Measurements from ENCODE around the gene HECA. TPM values are rescaled to one million over a fixed set of nuclear protein-coding genes. Genes with fewer than 3 reads are reported as not detected.

Gene HECA
- polyA plus RNA-seq, 1 of the 3 experiments (the other 2 are of a cell fraction): 1.6 TPM

- POLR2A ChIA-PET: no interaction called here
- H3K9me3 ChIP-seq: no peaks in the 10 kb centered on the region
- no peak overlapping the region for H3K4me2 ChIP-seq
- WGBS (ENCODE audit: low lambda C conversion rate): 5% methylated on average over 4 of the region's 4 CpGs
- no peaks in the 10 kb centered on the region for H3K9me2 ChIP-seq
- TF ChIP-seq FOXJ3 (CRISPR knock-in tag; IDR thresholded peaks at IDR 0.05) (no peak), USF2 (IDR thresholded peaks at IDR 0.05; ENCODE audit: borderline replicate concordance, low read depth, low read length) (no peak), FOXM1 (IDR thresholded peaks at IDR 0.05; ENCODE audit: low read depth) (no peak), RCOR1 (IDR thresholded peaks at IDR 0.05; ENCODE audit: low read length) (no peak), NRF1 (IDR thresholded peaks at IDR 0.05; ENCODE audit: low read depth, low read length) (no peak), USF1 (IDR thresholded peaks at IDR 0.05; ENCODE audit: borderline replicate concordance, low read depth) (no peak), ELF1 (IDR thresholded peaks at IDR 0.05) (no peak), POLR2AphosphoS5 (IDR thresholded peaks at IDR 0.05; ENCODE audit: low read depth, low read length) (no peak), JUND (IDR thresholded peaks at IDR 0.05) (no peak), ZBTB33 (IDR thresholded peaks at IDR 0.05; ENCODE audit: borderline replicate concordance, low read depth) (no peak), MXI1 (IDR thresholded peaks at IDR 0.05; ENCODE audit: low read depth, low read length) (no peak), CHD2 (IDR thresholded peaks at IDR 0.05; ENCODE audit: low read length, partially characterized antibody) (no peak)
- TF ChIP-seq, protein P1, sequence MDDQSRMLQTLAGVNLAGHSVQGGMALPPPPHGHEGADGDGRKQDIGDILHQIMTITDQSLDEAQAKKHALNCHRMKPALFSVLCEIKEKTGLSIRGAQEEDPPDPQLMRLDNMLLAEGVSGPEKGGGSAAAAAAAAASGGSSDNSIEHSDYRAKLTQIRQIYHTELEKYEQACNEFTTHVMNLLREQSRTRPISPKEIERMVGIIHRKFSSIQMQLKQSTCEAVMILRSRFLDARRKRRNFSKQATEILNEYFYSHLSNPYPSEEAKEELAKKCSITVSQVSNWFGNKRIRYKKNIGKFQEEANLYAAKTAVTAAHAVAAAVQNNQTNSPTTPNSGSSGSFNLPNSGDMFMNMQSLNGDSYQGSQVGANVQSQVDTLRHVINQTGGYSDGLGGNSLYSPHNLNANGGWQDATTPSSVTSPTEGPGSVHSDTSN (IDR thresholded peaks at IDR 0.05): no peak
- TF ChIP-seq, protein P2, sequence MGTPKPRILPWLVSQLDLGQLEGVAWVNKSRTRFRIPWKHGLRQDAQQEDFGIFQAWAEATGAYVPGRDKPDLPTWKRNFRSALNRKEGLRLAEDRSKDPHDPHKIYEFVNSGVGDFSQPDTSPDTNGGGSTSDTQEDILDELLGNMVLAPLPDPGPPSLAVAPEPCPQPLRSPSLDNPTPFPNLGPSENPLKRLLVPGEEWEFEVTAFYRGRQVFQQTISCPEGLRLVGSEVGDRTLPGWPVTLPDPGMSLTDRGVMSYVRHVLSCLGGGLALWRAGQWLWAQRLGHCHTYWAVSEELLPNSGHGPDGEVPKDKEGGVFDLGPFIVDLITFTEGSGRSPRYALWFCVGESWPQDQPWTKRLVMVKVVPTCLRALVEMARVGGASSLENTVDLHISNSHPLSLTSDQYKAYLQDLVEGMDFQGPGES (IDR thresholded peaks at IDR 0.05; ENCODE audit: low read depth, low read length): no peak
- TF ChIP-seq, protein P3, sequence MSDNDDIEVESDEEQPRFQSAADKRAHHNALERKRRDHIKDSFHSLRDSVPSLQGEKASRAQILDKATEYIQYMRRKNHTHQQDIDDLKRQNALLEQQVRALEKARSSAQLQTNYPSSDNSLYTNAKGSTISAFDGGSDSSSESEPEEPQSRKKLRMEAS (IDR thresholded peaks at IDR 0.05; ENCODE audit: low read depth): no peak
- no peaks in the 10 kb centered on the region for H3K36me3 ChIP-seq (replicated peaks in 1 of 2; ENCODE audit: control insufficient read depth in 1 of 2, insufficient read depth in 2 of 2, low read length in 1 of 2)
- H3K9ac ChIP-seq: no peak overlapping the region
- no peaks in the 10 kb centered on the region for H3K79me2 ChIP-seq (ENCODE audit: insufficient read depth)
- no peak for DNase-seq
- no peaks in the 10 kb centered on the region for H4K20me1 ChIP-seq (ENCODE audit: insufficient read depth)
- no peaks in the 10 kb centered on the region for H3F3A ChIP-seq (replicated peaks; ENCODE audit: insufficient read depth)
- no peak overlapping the region for H3K27ac ChIP-seq (ENCODE audit: low read depth in 2 of 2, low read length in 1 of 2)
- H3K27me3 ChIP-seq (ENCODE audit: insufficient read depth): no peaks in the 10 kb centered on the region
- no peak overlapping the region for H3K4me3 ChIP-seq (ENCODE audit: low read depth in 2 of 2, low read length in 1 of 2)
- CTCF ChIA-PET: no interaction called here
- no peaks in the 10 kb centered on the region for H3K4me1 ChIP-seq (ENCODE audit: control insufficient read depth in 1 of 2, insufficient read depth in 2 of 2, low read depth in 1 of 2, low read length in 1 of 2)
- H2AFZ ChIP-seq (ENCODE audit: low read depth): no peak overlapping the region
Observed at GRCh38 chr6:139198529-139199288, 63.8 kb downstream of the HECA start.
